GM21529 (cell line): ENCODE measurements around the gene CORO1C.

ENCODE experiments used
- ATAC-seq: cut with Tn5 transposase; IDR thresholded peaks from one replicate; pipeline ENCODE4 v1.9.1; 2021; ENCODE audit not compliant: unreplicated experiment

Gene CORO1C

DNA sequence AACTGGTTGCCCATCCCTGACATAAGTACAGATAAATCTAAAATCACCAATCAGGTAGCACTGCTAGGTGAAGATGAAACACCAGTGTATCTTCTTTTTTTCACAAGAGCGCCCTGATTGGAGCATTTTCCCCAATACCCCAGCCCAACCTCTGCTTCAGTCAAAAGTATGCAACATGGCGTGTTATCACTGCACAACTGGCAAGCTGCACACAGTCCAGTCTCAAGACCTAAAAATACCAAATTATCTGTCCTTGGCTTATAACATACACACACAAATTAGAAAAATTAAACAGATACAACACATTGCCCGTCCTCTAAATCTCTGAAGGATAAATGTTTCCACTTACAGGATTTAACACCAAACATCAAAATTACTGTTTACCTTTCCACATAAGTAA lies 77.4 kb downstream of the CORO1C start:
- ATAC-seq = no peak

DNA sequence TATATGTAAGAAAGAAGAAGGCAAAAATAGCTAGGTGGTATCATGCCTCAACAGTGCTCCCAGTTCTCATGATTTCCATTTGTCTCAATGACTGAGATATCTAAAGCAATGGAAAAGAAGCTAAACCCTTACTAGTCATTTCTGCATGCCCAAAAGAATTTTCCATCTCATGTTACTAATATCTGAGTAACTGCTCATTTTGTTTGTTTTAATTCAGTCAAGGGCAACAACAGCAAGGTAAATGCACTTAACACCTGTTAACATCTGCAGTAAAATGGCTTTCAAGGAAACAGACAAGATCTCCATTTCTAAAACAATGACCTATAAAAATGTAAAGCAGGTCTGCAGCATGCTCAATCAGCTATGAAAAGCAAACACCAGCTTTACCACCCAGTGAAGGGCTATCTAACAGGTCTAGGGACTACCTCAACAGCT lies 78.2 kb downstream of the CORO1C start:
- no peak for ATAC-seq

DNA sequence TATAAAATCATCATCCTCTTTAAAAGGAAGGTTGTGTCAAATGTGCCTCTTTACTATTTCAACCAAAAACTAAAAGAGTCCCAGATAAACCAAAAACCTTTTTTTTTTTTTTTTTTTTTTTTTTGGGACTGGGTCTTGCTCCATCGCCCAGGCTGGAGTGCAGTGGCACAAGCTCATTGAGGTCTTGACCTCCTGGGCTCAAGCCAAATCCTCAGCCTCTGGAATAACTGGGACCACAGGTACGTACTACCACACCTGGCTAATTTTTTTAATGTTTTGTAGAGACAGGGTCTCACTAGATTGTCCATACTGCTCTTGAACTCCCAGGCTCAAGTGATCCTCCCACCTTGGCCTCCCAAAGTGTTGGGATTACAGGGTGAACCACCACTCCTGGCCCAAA lies 81.2 kb downstream of the CORO1C start:
- ATAC-seq = no peak

DNA sequence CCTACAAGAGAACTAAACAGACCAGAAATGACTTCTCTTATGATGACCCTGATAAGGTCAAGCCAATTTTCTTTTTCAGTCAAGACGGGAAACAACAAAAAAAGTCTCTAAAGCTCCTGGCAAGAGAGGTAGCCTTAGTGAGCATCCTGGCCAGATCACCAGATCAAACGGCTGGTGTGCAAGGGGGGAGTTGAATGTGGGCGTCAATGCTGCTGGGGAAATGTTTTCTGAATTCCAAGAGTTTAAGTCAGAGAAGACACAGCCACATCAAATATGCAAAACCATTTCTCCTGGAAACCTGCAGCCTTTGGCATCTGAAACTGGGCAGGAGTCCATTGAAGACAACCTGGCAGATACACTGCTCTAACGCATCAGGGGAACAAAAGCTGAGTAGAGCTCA lies 81.6 kb downstream of the CORO1C start:
- no peak for ATAC-seq

DNA sequence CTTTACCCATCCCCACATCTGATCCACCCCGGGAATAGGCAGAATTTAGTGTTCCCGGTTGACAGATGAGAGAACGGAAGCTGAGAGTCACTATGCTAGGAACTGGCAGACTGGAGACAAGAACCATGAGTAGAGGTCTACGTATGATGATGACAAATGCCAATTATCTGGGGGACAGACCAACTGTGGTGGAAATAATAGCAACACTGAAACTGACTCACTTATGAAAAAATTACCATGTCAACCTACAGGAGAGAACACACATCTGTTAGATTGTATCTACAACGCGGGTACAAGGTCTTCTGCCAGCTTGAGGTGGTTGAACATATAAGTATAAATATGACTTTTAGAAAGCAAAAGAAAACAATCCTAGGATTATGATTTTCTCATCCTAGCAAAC lies 82.2 kb downstream of the CORO1C start:
- ATAC-seq = no peak

DNA sequence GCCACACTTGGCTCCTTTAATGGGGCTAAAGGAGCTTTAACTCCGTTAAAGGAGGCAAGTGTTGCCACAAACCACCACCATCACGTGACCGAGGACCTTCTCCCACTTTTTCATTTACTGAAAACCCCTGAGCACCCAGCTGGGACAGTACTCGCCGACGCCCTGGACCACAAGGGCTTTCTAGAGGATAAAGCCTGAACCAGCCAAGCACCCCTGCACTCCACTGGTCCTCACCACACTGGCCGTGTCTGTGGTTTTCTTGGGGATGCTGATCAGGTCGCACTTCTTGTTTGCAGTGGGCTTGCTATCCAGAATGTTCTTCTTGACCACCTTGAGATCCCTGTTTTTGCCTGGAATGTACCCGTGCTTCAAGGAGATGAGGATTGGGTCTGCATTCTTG lies 82.9 kb downstream of the CORO1C start:
- no peak for ATAC-seq

DNA sequence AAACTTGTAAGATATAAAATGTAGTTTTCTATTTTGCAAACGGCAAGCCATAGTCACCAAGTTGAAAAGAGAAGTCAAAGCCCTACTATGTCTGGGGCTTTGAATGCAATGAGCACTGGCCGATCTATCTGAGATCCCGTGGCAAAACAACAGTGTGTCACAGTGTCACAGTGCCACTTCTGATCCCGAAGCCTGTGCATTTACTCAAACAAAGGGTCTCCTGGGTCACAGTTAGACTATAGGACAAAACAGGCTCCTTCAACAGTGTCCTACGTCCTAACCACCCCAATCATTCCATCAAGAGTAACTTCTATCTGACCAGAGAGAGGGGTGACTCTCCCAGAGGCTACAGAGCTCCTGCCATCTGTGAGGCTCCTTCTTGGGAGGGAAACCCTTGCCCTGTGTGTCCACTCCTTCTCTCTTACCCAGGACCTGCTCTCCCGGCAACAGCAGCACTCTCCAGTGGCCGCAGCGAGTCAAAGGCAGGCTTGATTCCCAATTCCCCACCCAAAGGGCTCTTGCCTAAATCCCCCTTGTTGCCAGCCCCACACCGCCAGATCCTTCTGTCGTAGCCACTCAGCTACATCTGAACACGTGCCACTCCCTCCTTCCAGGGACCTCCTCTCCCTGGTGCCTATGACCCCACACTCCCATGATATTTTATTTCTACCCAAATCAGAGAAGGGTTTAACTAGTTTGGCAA lies 83.6 kb downstream of the CORO1C start:
- ATAC-seq = no peak

DNA sequence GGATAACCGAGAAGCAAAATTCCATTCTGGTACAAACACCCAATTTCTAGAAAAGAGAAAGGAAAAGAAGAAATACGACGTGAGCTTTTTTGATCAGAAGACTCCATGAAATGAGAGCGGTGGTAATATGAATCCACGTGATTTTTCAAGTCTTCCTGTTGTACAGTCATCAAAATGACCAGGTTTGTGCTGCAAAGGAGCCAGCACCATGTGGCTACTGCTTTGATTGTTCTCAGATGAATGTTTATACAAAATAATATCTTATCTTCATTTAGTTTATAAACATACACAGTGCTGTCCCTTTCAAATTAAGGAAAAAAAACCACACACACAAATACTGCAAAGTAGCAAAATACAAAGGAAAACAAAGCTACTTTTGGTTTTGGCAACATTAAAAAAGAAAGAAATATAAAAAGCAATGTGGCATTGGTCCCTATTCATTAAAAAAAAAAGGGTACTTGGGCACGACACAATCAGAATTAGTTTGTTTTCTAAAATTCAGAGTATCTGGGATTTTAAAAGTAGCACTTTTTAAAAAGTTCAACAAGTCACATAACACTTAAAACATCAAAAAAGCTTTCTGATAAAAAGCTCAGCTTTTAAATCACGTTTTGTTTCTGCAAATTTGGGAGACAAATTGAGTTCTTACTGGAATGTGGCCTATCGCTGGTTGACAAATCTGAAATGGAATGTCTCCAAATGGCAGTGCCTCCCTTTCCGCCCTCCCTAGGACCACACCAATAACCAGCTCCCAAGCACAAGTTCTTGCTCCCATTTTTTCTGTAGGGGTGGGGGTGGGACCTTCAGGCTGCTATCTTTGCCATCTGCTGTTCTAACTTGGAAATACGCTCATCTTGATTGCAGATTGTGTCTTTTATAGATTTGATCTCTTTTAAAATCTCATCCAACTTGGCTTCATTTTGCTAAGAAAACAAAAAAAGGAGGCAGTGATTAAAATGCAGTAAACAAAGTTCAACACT lies 84.4 kb downstream of the CORO1C start:
- no peak for ATAC-seq

DNA sequence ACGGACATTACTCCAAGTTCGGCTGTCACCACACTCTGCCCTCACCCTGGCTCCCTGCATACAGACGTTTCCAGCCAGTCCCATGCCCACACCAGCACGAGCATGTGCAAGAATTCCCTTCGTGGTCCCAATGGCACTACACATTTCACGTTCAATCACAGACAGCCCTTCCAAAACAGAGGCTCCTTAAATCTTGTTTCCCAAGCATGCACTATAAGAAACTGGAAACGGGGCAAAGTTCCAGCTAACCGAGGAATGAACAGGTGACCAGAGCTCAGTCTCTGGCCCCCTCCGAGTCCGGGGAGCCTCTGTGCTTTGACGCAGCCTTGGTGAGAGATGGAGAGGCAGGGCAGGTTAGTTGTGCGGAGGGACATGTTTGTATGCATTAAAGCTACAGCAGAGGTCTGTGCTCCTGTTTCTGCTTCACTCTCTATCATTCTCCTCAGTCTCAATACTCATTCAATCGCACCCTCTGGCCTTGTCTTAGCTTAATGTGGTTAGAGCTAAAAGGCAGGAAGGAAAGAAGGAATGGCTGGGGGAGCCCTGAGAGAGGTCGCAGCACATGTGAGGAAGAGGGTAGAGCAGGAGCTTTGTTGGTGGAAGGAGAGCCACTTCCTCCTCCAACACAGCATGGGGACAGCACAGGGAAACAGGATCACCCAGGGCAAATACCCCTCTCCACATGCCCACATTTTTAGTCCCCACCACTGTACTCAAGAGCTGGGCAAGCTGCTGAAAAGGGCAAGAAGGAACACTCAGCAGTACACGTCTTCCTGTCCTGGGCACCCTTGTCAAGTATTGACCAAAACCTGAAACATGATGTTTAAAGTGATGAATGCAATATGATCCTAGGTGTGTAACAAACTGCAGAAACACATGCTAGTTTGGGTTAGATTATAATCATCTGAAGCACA lies 85.4 kb downstream of the CORO1C start:
- ATAC-seq = no peak

DNA sequence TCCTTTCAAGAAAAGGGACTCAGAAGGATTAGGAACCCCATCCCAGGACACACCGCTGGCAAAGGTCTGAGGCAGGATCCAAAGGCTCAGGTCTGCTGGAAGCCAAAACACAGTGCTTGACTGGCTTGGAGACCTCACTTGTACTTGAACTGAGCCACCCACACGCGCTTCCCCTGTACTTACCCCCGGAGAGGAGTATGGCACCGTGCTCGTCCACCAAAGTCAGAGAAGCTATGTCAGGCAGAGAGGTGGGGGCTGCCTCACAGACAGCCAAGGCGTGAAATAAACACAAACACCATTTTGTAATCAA lies 86.6 kb downstream of the CORO1C start:
- no peak for ATAC-seq

DNA sequence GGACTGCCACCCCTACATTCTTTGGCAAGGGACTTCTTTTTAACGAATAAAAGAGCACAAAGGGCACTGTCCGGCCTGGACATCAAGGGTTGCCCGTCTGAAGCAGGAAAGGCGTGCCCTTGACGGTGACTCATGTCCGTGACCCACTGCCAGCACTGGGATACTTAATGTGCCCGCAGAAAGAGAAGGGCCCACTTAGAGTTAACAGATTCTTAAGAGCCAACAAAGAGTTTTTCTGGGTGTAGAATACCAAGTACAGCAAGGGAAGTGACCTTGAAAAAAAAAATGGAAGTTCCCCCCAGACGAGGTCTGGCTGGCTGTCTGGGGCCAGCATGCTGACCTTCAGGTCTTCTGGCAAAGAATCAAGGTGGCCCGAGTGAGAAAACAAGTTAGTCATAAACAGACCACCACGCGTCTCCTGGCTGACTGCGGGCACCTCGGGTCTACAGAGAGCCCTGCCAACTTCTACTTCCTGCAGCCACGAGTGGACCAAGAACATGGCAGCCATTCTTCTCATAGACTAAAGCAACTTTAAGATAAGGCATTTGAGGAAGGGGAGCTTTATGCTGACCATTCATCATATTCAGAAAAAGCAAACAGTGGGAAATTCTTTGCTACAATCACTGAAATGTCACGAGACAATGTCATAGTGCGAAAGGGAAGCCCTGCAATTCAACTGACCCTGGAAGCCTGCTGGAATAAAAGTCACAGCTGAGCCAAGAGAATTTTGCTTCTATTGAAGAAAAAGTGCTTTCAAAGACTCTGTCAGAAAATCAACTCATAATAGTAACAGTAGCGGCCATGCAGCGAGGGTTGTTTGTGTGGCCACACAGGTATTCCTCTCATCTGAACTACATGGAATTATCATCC lies 87.1 kb downstream of the CORO1C start:
- no peak for ATAC-seq

DNA sequence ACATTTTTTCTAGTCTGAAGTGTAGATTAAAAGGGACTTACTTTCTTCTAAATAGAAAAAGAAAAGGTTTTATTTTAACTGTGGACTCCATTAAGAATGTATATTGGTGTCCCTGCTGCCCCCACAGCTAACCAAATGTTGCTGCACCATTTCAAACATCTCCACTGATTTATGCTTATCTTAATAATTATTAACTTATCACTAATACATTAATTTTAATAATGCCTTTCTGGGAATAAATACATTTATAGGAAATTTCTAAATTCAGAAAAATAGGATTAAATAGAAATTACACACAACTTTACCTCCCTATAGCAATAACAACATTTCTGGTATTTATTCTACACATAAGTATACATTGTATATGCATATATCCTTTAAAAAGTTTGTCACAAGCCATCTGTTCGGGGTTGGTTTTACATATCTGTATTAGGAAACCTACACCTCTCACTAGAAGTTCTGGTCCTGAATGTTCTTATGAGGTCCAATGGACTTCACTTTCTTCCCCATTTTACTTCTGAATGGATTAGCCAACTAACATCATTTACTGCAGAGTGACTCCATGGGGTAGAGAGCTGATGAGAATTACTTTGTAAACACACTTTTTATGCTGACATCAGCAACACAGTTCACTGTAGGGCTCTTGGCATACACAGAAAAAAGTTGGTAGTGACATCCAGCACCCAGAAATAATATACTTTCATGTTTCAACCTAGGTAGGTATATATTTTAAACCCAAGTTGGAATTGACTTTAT lies 88.2 kb downstream of the CORO1C start:
- no peak for ATAC-seq

DNA sequence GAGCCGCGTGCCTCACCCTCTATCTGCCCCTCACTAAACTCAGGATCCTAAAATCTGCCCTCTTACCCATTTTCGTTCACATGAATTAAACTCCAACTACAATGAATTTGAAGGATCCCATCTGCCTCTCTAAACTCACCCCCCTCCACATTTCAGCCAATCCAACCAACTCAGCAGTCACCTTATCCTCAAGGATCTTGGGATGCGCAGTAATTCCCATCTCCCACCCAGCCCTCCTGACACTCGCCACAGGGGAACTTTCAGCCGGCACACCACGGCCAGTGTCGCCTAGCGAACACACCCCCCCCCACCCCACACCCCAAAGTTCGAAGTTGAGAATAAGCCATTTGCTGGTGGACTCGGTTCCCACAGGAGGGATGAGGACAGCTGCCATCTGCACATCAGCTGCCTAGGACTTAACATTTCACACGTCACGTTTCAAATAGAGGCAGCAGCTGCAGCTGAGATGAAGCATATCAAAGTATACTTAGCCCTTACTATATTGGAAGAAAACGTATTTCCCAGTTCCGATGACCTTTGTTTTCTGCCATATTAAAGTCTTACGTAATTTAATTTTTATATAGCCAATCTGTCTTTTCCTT lies 88.9 kb downstream of the CORO1C start:
- ATAC-seq = no peak

DNA sequence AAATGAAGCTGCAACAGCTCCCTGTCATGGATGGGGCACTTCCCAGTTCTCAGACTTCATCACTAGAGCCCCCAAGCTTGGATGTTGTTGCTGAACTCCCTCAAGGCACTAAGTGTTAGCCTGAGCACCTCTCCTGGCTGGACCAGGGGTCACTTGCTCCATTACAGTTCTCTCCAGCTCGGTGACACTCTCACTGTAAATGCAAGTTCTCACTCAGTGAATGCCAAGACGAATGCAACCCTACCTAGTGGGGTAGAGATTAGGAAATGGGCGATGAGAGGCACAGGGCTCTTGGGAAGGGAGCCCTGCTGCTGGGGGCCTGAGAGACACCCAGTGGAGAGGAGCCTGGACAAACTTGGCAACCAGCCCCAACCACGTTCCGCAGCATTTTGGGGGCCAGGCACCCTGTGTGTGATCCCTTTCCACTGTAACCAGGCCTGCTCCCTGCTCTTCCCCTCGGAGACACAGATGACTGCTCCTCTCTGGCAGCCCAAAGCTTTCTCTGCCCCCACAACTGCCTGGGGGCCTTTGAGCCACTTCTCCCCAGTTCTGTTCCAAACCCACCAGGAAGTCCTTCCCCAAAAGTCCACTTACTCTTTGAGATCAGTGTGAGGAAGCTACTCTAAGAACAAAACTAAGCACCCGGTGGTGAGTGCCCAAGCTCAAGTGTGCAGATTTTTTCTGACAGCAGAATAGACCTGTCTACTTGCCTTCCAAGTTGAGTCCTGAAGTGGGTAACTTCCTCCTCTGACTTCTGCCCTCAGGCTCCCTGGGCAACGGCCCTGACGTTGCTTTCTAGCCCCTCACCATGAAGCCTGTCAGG lies 89.7 kb downstream of the CORO1C start:
- no peak for ATAC-seq

DNA sequence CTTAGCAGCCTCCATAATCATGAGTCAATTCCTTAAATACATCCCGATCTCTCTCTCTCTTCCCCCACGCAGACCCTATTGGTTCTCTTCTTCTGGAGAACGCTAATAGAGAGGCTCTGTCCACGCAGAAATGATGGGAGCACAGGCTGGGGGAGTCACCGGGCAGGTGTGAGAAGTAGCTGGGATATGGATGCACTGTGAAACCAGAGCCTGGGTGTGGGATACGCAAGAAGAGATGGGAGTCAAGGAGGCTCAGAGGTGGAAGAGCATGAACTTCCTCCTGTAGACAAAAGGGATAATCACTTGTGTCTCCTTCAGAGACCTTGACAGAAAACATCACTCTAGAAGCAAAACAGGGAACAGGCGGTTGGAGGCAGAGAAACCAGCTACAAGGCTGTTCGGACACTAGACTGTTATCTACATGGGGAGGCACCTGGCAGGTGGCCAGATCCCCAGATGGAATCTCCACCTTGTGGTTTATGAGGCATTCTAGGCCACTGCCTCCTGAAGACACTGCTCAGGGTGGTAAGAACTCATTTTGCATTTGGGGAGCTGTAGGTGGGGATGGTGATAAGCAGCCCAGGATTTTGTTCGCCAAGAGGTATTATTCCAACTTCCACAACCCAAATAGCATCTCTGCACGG lies 90.4 kb downstream of the CORO1C start:
- no peak for ATAC-seq

DNA sequence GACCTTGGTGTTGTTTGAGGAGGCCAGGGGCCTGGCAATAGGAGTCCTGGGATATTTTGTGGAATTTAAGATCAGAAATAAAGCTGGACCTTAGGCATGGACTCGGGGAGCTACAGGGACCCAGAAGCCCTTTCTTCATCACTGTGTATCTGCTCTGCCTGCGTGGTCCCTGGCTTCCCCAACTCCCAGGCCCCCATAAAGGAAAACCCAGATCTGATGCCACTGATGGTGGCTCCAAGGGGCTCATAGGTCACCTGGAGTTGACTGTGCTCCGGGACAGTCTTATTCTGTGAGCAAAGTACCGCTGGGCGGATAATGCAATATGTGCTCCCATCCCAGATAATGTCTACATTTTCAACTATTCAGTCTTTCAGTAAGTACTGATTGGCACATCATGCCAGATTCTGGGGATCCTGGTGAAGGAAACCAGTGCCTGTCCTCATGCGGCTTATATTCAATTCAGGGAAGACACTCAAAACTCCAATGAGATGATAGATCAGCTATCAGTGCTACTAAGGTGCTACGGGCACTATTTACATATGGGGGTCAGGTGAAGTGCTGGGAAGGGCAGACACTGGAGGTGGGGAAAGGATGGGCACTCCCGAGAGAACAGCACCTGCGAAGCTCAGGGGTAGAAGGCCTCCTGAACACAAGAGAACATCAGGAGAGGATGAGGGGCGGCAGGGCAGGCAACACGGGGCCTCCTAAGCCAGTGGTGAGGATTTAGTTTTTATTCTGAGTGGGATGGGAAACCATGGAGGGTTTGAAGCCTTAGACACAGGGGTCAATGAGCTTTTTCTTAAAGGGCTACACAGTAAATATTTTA lies 92.1 kb downstream of the CORO1C start:
- no peak for ATAC-seq
